ENCODE results near the gene NDFIP2. TPM values are rescaled to one million over a fixed set of nuclear protein-coding genes. Genes with fewer than 3 reads are reported as not detected.
A peak's percentile ranks its signal among the peaks of the same experiment; 100 is the strongest.

Gene NDFIP2
- total RNA-seq, 1 donor from 2014 or later, result 36.4 TPM

DNA sequence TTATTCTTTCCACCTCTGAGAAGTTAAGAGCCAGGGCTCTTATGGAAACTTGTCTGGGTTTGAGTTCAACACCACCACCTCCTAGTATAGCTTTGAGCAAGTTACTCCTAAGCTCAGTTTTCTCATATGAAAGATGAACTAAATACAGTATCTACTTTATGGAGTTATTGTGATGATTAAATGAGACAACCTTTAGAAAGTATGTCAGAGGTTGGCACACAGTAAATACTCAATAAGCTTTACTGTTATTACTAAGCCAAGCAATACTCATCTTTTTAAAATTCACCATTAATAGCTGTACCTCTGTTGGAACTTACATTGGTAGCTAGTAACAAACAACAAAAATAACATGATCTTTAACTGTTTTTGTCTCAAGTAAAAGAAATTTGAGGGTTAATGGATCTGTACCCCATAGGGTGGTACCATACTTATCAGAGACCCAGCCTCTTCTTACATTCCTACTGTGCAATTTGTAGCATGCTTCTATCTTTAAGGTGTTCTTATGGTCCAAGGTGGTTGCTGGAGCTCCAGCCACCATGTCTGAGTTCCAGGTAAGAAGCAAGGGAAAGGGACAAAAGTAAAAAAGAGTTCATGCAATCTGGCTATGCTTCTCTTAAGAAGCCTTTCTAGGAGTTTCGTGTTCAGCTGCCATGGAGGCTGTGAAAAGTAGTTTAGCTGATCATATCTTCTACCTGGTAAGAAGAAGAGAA lies 24.1 kb upstream of the NDFIP2 start:
- intact Hi-C loops (cut with DNase I), result no loop called here

DNA sequence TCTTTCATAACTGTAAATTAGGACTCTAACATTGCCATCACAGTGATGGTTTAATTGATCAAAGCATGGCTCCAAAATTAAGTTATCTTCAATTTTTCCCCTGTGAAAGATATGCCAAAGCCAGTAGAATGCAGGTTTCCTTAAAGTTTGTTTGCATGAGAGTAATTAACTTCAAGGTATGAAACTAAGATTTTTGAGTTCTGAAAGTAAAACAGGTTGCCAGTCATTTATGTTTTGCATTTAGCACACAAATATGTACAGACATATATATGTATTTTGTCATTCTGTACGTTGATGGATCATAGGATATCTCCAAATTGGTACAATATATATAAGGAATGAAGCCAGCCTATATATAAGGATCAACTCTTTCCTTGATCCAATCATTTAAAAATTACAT lies 23.6 kb upstream of the NDFIP2 start:
- intact Hi-C loops (cut with DNase I), result no loop called here
- DNase-seq (ENCODE audit: missing footprints) (no peak), ATAC-seq (no peak)

More for the DNA sequence above, 24.1 kb upstream of the NDFIP2 start:
- ATAC-seq (no peak), DNase-seq (ENCODE audit: missing footprints) (no peak)

DNA sequence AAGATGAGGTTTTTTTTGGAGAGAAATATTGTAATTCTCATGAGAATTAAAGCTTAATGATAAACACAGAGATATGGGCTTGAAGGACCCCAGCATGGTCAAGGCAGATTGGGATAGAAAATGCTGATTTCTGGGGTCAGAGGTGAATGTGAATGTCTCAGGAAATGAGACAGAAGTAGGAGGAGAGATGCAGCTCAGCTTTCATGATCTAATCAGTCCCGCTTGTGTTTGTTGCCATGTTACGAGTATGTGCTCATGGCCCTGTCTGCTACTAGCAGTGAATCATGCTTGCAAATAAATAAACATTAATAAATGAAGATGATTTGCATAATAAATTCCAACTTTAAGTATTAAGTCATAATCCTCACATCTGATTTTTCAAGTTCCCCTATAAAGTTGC lies 23.0 kb upstream of the NDFIP2 start:
- DNase-seq (ENCODE audit: missing footprints) (no peak), ATAC-seq (no peak)
- intact Hi-C loops (cut with DNase I), result no loop called here

DNA sequence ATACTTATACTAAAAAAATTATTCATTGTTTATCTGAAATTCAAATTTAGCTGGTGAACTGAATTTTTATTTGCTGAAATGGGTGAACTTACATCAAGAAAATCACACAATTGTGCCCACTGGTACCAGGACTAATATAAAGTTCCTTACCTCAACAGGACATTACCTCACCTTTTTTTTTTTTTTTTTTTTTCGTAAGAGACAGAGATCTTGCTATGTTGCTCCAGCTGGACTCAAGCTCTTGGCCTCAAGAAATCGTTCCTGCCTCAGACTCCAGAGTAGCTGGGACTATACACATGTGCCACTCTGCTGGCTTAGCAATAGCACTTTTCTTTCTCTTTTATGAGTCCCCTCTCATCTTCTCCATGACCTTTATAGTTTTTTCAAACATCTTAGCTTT lies 22.5 kb upstream of the NDFIP2 start:
- DNase-seq (ENCODE audit: missing footprints) (no peak), ATAC-seq (no peak)
- intact Hi-C loops (cut with DNase I), result no loop called here

DNA sequence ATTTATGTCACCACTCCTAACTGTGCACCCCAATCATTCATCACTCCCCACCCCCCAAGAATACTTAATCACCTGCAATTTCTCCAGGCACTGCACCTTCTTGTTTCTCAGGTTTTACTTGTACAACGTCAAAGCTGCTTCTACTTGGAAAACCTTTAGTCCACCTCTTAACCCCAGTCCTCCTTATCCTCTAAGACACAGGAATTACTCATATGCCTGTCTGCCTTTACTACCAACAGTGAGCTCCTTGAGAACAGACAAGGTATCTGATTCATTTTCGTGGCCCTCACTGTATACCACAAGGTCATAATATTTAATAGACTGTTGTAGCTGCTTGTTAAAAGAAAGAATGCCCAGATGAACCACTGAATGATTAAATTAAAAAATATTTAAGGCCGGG lies 21.0 kb upstream of the NDFIP2 start:
- intact Hi-C loops (cut with DNase I), result no loop called here
- no peak for ATAC-seq

DNA sequence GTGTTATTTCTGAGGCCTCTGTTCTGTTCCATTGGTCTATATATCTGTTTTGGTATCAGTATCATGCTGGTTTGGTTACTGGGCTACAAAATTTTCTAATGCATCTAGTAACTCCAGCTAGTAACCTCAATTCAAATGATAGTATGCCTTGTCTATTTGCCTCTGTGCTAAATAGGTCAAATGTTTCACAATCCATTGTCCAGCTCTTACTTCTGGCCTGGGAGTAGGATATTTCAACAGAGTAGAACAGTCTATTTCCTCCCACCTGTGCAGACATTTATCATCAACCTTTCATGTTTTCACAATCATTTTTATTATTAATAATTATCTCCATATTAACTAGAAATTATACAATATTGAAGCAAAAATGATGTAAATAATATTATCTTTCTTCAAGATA lies 18.1 kb upstream of the NDFIP2 start:
- intact Hi-C loops (cut with DNase I), result no loop called here
- DNase-seq (ENCODE audit: missing footprints) (no peak), ATAC-seq (no peak)

More for the DNA sequence above, 21.0 kb upstream of the NDFIP2 start:
- DNase-seq (ENCODE audit: missing footprints), result no peak

DNA sequence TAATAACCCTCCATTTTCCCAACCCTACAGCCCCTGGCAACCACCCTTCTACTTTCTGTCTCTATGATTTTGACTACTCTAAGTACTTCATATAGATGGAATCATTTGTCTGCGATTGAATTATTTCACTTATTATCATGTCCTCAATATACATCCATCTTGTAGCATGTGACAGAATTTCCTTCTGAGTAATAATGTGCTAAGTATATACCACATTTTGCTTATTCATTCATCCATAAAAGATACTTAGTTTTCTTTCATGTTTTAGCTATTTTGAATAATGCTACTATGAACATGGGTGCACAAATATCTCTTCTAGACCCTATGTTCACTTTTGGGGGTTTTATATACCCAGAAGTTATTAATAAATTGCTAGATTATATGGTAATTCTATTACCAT lies 17.4 kb upstream of the NDFIP2 start:
- ATAC-seq (no peak), DNase-seq (ENCODE audit: missing footprints) (no peak)
- intact Hi-C loops (cut with DNase I), result no loop called here

DNA sequence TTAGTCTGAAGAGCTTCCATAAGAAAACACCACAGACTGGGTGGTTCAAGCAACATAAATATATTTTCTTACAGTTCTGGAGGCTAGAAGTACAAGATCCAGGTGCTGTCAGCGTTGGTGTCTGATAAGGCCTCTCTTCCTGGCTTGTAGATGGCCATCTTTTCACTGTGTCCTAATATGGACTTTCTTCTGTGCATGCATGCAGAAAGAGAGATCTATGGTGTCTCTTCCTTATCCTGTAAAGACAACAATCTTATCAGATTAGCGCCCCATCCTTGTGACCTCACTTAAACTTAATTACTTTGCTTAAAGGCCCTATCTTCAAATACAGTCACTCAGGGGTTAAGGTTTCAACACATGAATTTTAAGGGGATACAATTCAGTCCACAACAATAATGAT lies 14.1 kb upstream of the NDFIP2 start:
- DNase-seq (ENCODE audit: missing footprints) (no peak), ATAC-seq (no peak)
- intact Hi-C loops (cut with DNase I), result no loop called here

DNA sequence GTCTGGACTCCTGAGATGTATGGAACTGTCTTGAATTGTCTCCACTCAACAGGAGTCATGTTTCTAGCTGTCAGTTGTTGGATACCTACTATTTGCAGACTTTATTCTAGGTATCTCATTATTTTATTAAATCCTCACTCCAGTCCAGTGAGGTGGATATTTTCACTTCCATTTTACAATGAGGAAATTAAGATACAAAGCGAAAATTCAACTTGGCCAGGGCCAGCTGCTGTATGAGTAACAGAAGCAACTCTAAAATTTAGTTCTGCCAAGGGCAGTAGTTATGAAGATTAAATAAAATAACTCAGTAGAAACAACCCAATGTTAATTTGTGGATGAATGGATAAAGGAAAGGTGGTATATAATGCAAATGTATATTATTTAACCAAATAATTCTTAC lies 12.6 kb upstream of the NDFIP2 start:
- intact Hi-C loops (cut with DNase I), result no loop called here
- ATAC-seq (no peak), DNase-seq (ENCODE audit: missing footprints) (no peak)

DNA sequence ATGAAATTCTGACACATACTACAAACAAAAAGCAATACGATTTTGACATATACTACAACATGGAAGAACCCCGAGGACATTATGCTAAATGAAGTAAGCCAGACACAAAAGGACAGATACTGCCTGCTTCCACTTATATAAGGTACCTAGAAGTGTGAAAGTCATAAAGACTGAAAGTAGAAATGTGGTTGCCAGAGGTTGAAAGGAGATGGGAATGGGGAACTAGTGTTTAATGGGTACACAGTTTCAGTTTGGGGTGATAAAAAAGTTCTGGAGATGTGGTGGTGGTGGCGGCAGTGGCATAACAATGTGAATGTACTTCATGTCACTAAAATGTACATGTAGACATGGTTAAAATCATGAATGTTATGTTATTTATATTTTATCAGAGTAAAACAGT lies 12.1 kb upstream of the NDFIP2 start:
- intact Hi-C loops (cut with DNase I), result no loop called here
- ATAC-seq (no peak), DNase-seq (ENCODE audit: missing footprints) (no peak)

DNA sequence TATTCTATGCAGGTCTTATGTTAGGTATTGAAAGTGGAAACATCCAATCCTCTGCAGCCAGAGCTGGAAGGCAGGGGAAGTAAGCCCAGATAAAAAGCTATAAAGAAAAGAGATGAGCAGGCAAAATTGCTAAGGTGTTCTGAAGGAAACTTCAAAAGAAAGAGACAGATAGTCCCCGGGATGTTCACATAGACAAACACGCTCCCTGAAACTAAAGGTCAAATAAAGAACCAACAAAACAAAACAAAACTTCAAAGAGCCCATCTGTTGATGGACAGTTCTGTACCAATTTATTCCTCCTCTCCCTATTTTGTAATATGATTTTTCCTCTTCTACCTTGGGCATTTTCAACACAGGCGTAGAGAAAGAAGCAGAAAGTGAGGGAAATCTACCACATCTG lies 11.3 kb upstream of the NDFIP2 start:
- intact Hi-C loops (cut with DNase I), result no loop called here
- no peak for DNase-seq (ENCODE audit: missing footprints)
- ATAC-seq, result no peak

DNA sequence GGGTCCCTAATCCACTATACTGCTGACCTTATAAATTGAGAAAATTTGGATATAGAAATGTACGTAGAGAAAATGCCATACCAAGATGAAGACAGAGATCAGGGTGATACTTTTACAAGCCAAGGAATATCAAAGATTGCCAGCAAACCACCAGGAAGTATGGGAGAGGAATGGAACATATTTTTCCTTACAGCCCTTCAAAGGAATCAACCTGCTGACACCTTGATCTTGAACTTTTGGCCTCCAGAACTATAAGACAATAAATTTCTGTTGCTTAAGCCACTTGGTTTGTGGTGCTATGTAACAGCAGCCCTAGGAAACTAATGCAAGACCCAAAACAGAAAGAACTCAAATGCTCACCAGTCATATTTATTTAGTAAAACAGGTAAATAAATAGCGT lies 10.3 kb upstream of the NDFIP2 start:
- no peak for DNase-seq (ENCODE audit: missing footprints)
- intact Hi-C loops (cut with DNase I), result no loop called here

DNA sequence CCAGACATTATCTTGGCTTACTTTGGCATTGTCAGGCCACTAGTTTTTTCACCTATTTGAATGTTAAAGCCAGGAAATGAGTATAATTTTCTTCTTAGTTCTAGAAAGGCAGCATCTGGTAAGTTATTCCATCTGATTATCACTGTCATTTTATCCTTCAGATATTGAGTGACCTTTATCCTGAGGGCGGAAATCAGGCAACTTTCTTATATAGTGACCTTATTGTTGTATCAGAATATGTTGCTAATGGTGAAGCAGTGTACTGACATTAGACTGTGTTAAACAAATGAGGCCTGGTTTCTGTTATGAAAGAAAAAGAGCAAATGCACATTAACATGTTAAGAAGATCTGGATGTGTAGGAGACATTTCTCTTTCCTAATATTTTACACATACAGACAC lies 5.4 kb upstream of the NDFIP2 start:
- ATAC-seq, result no peak
- intact Hi-C loops (cut with DNase I), result loop anchor here (5.0 kb wide), 1 partner anchor 43 kb away; no protein-coding TSS in a partner anchor
- no peak for DNase-seq (ENCODE audit: missing footprints)

More for the DNA sequence above, 10.3 kb upstream of the NDFIP2 start:
- ATAC-seq, result no peak

DNA sequence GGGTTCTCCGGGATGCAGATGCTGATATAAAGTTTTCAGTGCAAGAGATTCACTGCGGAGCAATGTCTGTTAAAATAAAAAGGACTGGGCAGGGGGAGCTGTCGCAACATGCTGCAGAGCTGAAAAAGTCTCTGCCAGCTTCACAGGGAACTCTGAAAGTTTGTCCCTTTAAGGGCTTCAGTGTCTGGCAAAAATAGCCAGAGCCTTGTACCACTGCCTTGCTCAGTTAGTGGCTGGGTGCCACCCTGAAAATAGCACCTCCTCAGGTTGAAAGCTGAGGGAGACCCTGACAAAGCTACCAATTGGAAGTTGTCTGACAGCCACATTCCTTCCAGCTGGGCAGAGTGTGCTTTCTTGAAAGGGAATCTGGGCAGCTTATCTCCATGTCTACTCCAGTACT lies 3.0 kb upstream of the NDFIP2 start:
- ATAC-seq (peak; percentile 66), DNase-seq (ENCODE audit: missing footprints) (peak; percentile 62)
- intact Hi-C loops (cut with DNase I), result loop anchor here (2.0 to 5.0 kb wide), 2 partner anchors 46 to 61 kb away; no protein-coding TSS in a partner anchor

DNA sequence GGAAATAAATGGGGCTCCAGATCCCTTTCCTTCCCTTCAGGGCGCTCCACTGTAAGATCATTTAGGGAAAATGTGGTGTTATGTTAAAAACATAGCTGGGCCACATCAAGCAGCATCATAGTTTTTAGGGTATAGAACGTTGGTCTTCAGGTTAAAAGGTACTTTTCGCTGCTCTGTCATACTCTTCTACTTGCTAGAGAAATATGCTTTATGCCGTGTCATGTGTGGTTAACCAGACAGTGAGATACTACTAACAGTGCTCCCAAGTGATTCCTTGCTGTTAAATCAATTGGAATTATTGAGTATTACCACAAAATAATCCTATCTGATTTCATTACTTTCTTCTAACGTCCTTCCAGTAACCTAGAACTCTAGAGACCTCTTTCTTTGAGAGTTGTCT lies 1.1 kb upstream of the NDFIP2 start:
- DNase-seq (ENCODE audit: missing footprints), result no peak
- no peak for ATAC-seq
- intact Hi-C loops (cut with DNase I), result loop anchor here (2.0 to 5.0 kb wide), 3 partner anchors 47 to 59 kb away; no protein-coding TSS in a partner anchor

DNA sequence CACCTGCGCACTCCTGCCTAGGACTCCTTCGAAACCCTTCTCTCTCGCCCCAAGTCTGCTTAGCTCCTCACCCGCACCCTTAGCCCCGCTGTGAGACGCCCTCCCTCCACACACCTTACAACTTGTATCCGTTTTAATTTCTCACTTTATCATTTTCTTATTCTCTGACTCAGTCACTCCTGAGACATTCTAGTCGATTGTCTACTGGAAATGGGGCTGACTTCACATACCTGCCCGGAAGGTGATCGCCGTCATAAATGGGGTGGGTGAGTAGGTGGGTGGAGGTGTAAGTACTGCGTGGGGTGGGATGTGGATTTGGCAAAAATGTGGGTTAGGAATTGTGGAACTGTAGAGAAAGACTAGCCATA lies 714 bp downstream of the NDFIP2 start:
- DNase-seq (ENCODE audit: missing footprints), result no peak
- peak; percentile 2 for ATAC-seq
- intact Hi-C loops (cut with DNase I), result loop anchor here (5.0 kb wide), 1 partner anchor 46 kb away; no protein-coding TSS in a partner anchor

DNA sequence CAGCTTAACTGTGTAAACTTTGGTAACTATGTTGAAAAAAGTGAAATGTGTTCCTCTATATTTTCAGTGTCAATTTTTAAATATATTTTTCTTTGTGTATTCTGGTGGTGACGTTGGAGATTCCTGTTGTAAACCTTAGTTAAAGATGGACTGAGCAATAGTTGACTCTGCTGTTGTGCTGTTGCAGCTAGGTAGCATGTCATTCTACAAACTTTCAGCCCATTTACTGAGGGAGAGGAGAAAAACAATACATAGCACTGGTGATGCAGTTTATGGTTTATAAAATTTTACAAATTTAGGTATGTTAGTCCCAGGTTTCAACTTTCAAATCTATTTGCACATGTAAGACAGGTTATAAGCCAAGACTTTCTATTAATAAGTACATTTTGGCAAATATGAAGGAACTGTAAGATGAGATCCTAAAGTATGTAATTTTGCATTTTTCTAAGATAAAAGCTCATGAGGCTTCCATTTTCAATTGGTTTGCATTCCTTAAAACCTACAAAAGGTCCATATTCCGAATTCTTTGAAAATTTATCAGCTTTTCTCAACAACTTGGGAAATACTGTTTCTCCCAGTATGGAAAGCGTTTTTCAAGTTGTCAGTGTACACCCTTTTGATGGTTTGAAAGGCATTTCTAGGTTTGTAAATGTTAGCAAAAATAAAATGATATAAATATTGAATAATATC lies 1.5 kb downstream of the NDFIP2 start:
- no peak for ATAC-seq
- intact Hi-C loops (cut with DNase I), result loop anchor here (5.0 kb wide), 1 partner anchor 45 kb away; no protein-coding TSS in a partner anchor
- DNase-seq (ENCODE audit: missing footprints), result no peak

DNA sequence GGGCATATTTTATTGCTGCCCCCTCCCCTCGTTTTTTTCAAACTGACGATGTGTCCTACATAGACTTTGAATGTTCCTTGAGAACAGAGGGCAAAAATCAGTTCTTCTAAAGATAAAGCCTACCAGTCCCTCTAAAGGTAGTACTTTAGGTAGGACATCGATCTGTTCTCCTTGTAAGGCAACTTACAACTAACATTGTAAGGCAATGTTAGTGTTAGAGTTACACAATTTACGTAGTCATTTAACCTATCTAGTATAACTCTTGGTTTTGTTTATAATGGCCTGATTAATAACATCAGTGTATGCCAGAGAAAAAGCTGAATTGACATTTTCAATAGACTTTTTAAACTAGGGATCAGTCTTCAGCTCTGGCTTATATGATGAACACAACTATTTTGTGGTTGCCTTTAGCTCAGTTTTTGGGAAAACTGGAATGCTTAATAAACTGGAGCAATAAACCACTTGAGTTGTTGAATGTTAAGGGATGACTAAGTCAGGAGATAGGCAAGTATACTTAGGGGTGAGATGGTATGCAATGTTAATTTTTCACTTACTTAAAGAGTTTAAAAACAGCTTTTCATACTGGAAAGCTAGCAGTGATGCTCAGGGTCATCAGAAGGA lies 2.2 kb downstream of the NDFIP2 start:
- DNase-seq (ENCODE audit: missing footprints) (no peak), ATAC-seq (no peak)
- intact Hi-C loops (cut with DNase I), result loop anchor here (5.0 kb wide), 1 partner anchor 44 kb away; no protein-coding TSS in a partner anchor

DNA sequence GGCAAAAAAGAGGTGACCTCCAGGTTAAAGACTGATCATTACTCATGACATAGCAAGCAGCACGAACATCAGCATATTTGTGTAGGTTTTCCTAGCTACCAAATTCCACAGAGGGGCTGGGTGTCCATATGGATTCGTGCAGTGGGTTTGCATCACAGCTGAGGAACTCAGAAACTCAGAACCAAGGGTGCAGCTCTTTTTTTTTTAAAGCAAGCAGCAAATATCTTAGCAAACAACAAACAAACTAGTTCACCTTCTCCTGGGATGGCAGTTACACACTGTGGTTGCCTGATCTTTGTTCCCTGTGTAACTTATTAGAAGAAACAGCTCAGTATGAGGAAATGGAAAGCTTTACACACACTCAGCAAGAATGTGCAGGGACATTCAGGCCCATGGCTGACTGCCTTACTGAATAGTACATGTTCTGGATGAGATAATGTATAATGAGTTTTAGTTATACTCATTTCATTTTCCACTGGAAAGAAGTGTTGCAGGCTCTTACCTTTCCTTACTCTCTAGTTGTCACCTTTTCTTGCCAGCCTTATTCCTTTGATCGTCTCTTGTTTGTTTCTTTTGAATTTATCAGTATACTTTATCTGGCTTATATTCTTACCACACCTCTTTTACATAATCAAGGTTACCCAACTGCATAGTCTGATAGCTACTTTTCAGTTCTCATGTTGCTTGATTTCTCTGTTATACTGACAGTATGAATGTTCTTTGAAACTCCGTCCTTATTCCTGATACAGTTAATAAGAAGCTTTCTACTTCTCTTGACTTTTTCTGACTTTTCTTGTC lies 4.3 kb downstream of the NDFIP2 start:
- DNase-seq (ENCODE audit: missing footprints), result no peak
- intact Hi-C loops (cut with DNase I), result no loop called here
- no peak for ATAC-seq
